Ishikawa (cell line): ENCODE data around the gene SOBP.

Experiments used
- CEBPB ChIP-seq: IDR thresholded peaks from 2 replicates; pipeline ENCODE4 v1.6.1; 2012
- EGR1 ChIP-seq: IDR thresholded peaks from 2 replicates; pipeline ENCODE4 v1.6.1; 2012
- EP300 ChIP-seq: IDR thresholded peaks from 2 replicates; pipeline ENCODE4 v1.6.1; 2012; ENCODE audit warnings: borderline replicate concordance
- TAF1 ChIP-seq: IDR thresholded peaks from 2 replicates; pipeline ENCODE4 v1.6.1; 2012; ENCODE audit warnings: low read depth, mild to moderate bottlenecking
- TEAD4 ChIP-seq: IDR thresholded peaks from 2 replicates; pipeline ENCODE4 v1.6.1; 2012

DNA sequence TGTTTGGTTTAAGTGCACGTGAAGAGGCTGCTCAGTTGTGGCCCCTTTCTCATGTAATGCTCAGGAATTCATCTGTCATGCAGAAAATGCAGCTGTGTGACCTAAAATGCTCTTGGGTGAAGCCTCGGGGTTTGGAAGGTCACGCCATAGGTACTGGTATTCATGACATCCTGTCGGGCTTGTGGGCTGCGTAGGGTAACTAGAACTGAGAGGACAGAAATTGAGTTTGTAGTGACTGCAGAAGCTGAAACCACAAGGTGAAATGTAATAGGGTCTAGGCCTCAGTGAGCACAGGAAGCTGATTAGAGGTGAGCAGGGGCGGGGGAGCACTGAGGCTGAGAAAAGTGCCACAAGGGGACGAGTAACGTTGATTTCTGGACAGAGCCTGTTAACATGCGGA is 128.8 kb downstream of the SOBP start:
- no peak for TF ChIP-seq EGR1
- no peak for TF ChIP-seq TEAD4
- TF ChIP-seq EP300, result no peak
- no peak for TF ChIP-seq CEBPB
- no peak for TF ChIP-seq TAF1
